ENCODE measurements around the gene CGRRF1. TPM values are rescaled to one million over a fixed set of nuclear protein-coding genes. Genes with fewer than 3 reads are reported as not detected.
A peak's percentile ranks its signal among the peaks of the same experiment; 100 is the strongest.

The CGRRF1 gene
- total RNA-seq, 1 donor, result 17.3 TPM

GRCh38 chr14:54498095-54498531 is 11.6 kb upstream of the CGRRF1 start:
- DNase-seq (ENCODE audit: low read depth), result no peak
- H3K4me3 ChIP-seq (ENCODE audit: low read depth, low read length), result no peak overlapping the region
- no peak for TF ChIP-seq CTCF (IDR thresholded peaks at IDR 0.05; ENCODE audit: insufficient read depth, low read depth, low read length)

DNA sequence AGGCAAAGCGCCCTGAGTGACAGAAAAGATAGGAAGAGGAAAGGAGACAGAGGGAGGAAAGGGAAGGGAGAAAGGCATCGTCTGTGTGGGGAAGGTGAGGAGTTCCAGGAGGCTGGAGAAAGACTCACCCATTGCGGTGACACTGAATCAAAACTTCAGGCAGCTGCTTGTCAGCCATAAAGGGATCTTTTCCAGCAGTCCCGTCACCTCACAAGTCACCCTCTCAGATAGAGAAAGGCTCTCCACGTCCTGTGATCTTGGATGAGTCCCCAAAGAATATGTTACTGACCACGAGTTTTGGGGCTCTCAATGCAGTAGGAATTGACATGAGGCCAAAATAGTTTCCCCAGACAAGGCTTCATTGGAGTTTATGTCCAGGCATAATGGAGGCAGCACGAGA is 11.1 kb upstream of the CGRRF1 start:
- no peak for DNase-seq (ENCODE audit: low read depth)
- no peak overlapping the region for H3K4me3 ChIP-seq (ENCODE audit: low read depth, low read length)
- TF ChIP-seq CTCF (IDR thresholded peaks at IDR 0.05; ENCODE audit: insufficient read depth, low read depth, low read length), result no peak

DNA sequence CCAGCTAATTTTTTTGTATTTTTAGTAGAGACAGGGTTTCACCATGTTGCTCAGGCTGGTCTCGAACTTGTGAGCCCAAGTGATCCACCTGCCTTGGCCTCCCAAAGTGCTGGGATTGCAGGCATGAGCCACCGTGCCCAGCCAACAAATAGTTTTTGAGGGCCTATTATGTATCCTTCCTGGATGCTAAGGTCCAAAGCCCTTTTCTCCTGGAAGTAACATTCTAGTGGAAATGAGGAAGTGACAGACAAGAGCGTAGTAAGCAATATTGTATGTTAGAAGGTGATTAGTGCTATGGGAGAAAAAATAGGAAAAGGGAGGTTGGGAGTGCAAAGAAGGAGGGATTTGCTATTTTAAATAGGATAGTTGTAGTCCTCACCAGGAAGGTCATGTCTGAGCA is 9.0 kb upstream of the CGRRF1 start:
- no peak for DNase-seq (ENCODE audit: low read depth)
- no peak overlapping the region for H3K4me3 ChIP-seq (ENCODE audit: low read depth, low read length)
- no peak for TF ChIP-seq CTCF (IDR thresholded peaks at IDR 0.05; ENCODE audit: insufficient read depth, low read depth, low read length)

GRCh38 chr14:54501480-54501879 is 8.2 kb upstream of the CGRRF1 start:
- no peak overlapping the region for H3K4me3 ChIP-seq (ENCODE audit: low read depth, low read length)
- DNase-seq (ENCODE audit: low read depth), result no peak
- TF ChIP-seq CTCF (IDR thresholded peaks at IDR 0.05; ENCODE audit: insufficient read depth, low read depth, low read length), result no peak

DNA sequence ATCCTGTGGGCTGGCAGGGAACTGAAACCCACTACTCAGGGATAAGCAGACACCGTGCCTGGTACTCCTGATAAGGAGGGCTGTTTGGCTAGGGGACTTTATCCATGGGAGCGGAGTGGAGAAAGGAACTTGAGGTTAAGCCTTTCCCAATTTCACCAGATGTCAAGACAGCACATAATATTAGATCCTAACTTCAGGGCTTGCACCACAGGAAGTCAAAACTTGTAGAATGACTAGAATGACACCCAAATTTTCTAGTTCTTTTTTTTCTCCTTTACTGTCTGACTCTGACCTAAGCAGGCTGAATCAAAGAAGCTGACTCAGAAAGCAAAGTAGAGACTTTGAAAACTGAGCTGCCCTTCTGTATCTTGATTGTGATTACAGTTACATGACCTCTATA is 7.1 kb upstream of the CGRRF1 start:
- no peak for TF ChIP-seq CTCF (IDR thresholded peaks at IDR 0.05; ENCODE audit: insufficient read depth, low read depth, low read length)

DNA sequence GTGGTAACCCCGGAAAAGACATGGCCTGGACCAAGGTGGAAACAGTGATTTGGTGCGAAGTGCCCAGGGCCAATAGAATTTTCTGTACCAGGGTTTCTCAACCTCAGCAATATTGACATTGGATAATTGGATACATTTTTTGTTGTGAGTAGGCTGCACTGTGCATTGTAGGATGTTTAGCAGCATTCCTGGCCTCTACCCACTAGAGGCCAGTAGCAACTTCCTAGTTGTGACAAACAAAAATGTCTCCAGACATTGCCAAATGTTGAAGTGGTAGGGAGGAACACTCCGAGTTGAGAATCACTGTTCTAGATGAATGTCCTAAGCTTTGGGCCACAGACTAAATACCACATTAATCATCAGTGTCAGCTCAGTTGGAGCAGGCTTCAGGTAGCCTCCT is 6.2 kb upstream of the CGRRF1 start:
- H3K4me3 ChIP-seq (ENCODE audit: low read depth, low read length), result no peak overlapping the region
- TF ChIP-seq CTCF (IDR thresholded peaks at IDR 0.05; ENCODE audit: insufficient read depth, low read depth, low read length), result peak; percentile 56
- DNase-seq (ENCODE audit: low read depth), result peak; percentile 42

More for the DNA sequence above, 7.1 kb upstream of the CGRRF1 start:
- no peak overlapping the region for H3K4me3 ChIP-seq (ENCODE audit: low read depth, low read length)
- no peak for DNase-seq (ENCODE audit: low read depth)

DNA sequence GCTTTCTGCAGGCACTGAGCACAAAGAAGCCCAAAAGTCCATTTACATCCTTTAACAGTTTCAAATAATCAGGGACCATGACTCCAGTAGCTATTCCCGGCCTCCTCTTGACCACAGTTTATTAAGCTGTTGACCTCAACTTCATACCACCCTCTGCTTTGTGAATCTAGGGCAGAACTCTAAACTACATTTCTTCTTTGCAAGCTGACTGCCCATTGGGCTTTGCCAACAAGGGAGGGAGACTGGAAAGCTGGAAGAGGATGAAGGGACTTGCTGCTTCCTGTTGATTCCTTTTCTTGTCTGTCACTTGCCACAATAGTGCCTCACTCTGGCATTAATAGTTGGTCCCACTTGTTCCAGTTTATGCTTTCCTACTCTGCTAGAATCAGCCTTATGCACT is 2.7 kb downstream of the CGRRF1 start:
- no peak for TF ChIP-seq CTCF (IDR thresholded peaks at IDR 0.05; ENCODE audit: insufficient read depth, low read depth, low read length)
- H3K4me3 ChIP-seq (ENCODE audit: low read depth, low read length), result no peak overlapping the region
- no peak for DNase-seq (ENCODE audit: low read depth)

Measured in fibroblast of villous mesenchyme (primary cell).